ENCODE measurements around the gene ARL17B.
"Not testable (repeated sequence)": the region's sequence is repeated elsewhere in the genome, so short reads cannot be mapped to it uniquely, and the experiment has no call there.

Gene ARL17B

DNA sequence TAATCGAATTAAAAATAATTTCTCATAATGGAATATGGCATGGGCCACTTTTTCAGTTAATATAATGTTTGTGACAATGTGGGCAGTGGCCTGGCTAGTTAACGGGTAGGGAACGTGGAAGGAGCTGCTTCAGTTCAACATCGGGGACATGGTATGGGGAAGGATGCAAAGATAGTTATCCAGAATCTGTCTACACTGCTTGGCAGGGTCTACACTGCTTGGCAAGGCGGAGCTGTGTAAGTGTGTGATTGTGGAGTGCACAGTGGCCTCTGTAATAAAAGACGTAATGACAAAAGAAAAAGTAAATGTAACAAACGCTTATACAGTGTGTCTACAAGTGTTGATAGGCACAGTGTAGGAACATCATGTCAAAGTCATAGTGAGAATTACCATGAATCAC, 74.0 kb downstream of the ARL17B start:
- not testable (repeated sequence) for DNase-seq

- DNase-seq, result peak; percentile 52
Measured at GRCh38 chr17:46286764-46287221, 74.8 kb downstream of the ARL17B start.

GRCh38 chr17:46285500-46285899, 76.1 kb downstream of the ARL17B start:
- not testable (repeated sequence) for DNase-seq

DNA sequence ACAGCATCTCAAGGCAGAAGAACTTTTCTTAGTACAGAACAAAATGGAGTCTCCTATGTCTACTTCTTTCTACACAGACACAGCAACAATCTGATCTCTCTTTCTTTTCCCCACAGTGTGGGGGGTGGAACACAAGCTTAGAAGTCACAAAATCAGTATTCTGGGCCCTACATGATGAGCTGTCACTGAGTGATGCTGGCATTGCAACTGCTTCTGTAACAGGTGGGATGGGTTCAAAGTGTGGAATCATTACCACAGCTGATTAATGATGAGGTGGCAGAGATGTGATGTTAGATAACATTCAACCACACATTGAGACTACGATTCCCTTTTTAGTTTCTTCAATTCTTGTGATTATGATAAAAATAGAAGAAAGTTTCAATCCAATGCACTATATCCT, 77.1 kb downstream of the ARL17B start:
- DNase-seq, result peak; percentile 62

DNA sequence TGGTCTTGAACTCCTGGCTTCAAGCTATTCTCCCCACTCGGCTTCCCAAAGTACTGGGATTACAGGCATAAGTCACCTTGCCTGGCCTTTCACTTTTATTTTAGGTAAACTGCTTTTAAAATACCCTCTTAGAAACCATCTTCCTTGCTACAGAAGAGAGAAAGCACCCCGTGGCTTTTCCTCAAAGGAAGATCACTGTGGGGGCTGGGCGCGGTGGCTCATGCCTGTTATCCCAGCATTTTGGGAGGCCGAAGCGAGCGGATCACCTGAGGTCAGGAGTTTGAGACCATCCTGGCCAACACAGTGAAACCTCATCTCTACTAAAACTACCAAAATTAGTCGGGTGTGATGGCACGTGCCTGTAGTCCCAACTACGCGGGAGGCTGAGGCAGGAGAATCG, 78.9 kb downstream of the ARL17B start:
- DNase-seq, result peak; percentile 25

DNA sequence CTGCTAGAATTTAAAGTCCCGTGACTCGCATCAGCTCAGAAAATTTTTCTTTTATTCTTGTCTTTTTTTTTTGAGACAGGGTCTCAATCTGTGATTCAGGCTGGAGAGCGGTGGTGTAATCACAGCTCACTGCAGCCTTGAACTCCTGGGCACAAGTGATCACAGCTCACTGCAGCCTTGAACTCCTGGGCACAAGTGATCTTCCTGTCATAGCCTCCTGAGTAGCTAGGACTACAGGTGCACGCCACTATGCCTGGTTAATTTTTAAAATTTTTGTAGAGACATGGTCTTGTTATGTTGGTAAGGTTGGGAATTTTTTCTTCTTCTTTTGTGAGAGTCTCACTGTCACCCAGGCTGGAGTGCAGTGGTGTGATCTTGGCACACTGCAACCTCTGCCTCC, 80.2 kb downstream of the ARL17B start:
- DNase-seq, result not testable (repeated sequence)

DNA sequence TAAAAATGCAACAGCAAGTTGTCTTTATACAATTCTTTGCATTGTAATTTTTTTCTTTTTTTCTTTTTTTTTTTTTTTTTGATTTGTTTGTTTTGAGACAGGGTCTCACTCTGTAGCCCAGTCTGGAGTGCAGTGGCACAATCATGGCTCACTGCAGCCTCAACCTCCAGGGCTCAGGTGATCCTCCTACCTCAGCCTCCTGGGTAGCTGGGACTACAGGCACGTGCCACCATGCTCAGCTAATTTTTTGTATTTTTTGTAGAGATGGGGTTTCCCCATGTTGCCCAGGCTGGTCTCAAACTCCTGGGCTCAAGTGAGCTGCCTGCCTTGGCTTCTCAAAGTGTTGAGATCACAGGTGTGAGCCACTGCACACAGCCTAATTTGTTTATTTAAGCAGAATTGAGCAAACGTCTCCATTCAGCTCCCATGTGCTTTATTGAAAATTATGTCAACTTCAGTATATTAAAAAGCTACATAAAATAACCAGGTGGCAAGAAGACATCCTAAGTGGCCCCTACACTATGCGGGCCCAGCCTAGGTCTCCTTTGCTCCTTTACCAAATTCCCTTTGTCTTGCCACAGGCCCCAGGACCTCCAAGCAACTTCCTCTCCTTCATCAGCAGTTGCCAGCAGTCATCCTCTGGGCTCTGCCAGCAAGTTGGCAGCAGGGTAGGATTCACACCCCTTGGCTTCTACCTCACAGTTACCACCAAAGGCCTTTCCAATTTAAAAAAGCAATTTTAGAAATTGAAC, 84.7 kb downstream of the ARL17B start:
- peak; percentile 44 for DNase-seq

DNA sequence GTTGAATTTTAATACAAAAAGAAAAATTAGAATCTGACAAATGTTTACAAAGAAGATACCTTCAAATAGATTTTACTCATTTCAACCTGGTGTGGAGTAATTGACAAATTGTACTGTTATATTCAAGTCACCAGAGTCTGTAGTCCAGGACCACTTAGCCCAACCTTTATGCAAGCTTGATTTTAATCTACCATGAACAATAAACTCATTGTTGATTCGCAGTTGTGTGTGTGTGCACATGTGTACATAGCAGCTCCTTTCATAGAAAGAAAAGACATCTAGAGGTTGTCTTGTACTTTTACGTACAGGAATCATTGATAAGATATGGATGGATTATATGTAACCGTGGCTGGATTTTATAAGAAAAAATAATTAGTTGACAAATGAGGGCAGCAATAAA, 87.3 kb downstream of the ARL17B start:
- no peak for DNase-seq

- DNase-seq, result no peak
Measured at GRCh38 chr17:46273541-46274236, 87.9 kb downstream of the ARL17B start.

DNA sequence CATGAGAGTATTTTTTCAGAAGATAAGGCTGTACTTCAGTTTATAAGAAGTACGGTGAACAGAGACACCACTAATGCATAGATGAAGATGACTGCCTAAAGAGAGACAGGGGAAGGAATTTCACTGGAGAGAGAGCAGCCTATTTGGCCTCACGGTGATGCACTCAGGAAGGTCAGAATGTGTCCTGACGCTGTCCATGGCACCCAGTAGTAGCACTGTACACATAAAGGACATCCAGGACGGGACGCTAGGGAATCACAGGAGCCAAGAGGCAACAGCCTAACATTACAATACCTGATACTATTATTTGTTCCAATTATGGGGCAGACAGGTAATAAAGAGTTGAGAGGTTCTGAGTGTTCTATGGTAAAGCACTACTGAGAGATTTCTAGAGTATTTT, 91.5 kb downstream of the ARL17B start:
- no peak for DNase-seq

GRCh38 chr17:46266656-46267544, 94.7 kb downstream of the ARL17B start:
- peak; percentile 96 for DNase-seq

DNA sequence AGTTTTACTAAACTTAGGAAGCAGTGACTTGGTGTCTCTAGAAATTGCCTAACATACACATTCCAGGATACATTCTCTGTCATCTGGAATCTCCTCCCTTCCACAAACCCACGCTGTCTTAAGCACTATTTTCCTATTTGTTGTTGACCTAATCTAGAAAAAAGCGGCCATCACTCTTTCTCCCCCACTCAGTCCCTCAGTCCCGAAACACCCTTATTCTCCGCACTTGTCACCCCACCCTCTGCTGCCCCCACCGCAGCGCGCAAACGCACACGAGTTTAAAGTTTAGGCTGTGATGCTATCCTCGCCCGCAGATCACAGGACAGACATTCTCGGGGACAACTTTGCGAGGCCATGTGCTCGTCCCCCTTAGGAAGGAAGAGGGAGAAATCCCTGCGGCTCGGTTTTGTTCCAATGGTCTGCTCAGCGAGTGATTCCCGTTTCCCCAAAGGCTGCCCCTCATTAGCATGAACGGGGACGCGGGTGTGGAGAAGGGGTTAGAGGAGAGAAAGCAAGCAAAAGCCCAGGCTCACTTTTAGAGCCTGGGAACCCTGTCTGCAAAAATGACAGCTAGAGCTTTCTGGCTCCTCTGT, 95.4 kb downstream of the ARL17B start:
- DNase-seq, result peak; percentile 60

- DNase-seq, result peak; percentile 59
Measured at GRCh38 chr17:46264456-46265198, 96.9 kb downstream of the ARL17B start.

DNA sequence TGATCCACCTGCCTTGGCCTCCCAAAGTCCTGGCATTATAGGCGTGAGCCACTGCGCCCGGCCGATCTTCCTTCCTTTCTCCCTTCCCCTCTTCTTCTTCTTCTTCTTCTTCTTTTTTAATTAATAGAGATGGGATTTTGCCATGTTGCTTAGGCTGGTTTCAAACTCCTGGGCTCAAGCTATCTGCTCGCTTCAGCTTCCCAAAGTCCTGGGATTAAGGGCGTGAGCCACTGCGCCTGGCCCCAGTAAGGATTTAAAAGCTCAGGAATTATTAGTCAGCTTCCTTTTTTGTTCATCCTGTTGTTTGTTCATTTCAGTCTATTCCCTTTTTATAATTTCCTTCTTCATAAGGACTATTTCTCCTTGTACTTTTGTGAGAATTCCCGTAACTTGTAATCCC, 99.3 kb downstream of the ARL17B start:
- no peak for DNase-seq

DNA sequence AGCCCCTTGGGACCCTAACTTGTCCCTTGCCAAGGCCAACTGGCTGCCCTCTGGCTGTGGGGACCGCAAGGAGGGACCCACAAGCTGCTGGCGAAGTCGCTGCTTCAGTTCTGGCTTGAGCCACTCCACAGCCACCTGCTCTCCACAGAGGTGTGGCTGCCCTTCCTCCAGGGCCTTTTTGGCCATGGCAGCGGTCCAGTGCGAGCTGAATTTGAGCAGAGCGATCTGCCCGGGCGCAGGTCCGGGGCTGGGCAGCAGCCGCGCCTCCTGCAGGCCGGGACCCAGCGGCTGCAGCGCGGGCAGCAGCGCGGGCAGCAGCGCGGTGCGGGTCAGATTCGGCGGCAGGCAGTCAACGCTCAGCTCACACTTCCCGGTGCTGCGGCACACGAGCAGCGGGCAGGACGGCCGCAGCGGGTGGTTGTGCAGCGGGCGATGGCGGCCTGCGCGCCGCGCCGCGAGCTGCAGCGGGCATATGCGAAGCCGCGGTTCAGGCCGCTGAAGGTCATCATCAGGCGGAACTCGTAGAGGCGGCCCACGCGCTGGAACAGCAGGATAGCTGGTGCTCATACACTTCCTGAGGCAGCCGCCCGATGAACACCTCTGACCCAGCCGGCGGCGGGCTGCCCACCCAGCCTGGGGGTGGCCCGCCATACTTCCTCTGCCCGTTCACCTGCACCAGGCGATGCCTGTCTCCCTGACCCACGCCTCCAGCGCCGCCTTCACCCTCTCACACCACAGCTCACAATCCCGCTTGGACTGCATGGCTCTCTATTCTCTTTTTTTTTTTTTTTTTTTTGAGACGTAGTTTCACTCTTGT, 101.5 kb downstream of the ARL17B start:
- peak; percentile 58 for DNase-seq

GRCh38 chr17:46256369-46256768, 105.2 kb downstream of the ARL17B start:
- DNase-seq, result not testable (repeated sequence)

GRCh38 chr17:46254215-46254614, 107.4 kb downstream of the ARL17B start:
- DNase-seq, result not testable (repeated sequence)

DNA sequence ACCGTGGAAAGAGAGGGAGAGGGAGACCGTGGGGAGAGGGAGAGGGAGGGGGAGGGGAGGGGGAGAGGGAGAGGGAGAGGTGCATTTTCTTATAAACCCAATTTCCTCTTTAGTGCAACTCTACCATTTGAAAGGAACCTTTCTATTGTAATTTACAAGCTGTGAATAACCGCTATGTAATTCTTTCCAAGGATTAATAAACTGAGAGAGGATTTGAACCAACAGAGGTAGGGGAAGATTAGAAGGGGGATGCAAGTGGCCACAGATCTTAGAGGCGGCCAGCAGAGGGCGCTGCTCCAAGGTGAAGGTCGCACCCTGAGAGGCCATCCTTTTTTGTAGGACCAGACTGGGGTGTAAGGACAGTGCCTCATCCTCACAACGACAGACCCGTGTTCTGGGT, 107.8 kb downstream of the ARL17B start:
- peak; percentile 94 for DNase-seq

DNA sequence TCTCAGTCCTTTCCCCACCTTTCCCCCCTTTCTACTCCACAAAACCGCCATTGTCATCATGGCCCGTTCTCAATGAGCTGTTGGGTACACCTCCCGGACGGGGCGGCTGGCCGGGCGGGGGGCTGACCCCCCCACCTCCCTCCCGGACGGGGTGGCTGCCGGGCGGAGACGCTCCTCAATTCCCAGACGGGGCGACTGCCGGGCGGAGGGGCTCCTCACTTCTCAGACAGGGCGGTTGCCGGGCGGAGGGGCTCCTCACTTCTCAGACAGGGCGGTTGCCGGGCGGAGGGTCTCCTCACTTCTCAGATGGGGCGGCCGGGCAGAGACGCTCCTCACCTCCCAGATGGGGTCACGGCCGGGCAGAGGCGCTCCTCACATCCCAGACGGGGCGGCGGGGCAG, 108.8 kb downstream of the ARL17B start:
- DNase-seq, result not testable (repeated sequence)

DNA sequence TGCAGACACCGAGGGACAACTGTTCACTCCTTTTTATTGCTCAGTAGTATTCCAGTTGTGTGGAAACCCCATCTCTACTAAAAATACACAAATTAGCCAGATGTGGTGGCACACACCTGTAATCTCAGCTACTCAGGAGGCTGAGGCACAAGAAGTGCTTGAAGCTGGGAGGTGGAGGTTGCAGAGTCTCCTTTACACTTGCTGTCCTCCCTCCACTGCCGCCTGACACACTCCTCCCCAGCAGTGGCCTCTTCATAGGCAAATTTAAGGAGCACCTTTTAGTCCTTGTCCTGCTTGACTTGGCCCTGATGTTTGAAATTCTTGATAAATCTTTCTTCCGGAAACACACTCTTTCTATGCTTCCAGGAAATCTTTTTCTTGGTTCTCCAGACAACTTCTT, 112.4 kb downstream of the ARL17B start:
- DNase-seq, result not testable (repeated sequence)

All from activated CD8-positive, alpha-beta memory T cell treated with anti-CD3 and anti-CD28 coated beads, Interleukin-2, amount 50 U/mL, for 48 hours (primary cell).